ENCODE measurements around the gene HES5.

HES5 gene

DNA sequence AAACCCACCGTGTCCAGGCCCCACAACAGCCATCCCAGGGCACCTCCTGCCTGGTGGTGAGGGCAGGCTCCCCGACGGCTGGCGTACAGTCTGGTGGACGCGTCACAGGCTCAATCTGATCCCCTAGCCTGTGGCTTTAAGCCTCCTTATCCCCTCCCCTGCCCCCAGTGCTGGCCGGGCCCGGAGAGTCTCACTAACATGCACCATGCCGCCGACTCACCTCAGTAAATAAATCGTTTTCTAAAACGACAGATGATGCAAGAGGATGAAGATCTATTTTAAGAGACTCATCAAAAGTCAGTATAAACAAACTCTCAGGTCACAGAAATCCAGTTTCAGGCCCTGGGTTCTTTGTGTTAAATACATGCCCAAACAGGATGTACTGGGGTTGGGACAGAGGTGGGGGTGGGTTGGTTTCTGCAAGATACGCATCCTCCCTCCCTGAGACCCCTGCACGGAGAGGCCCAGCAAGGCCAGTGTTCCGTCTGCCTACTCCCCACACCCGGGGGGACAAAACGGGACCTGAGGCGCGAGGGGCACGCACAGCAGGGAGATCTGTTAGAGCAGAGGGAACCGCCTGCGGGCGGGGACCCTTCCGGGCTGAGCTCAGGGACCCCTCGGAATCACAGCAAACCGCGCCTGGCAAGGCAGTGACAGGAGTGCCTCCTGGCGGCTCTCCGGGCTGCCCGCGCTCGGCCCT lies 6.7 kb downstream of the HES5 start:
- Histone ChIP-seq H3K9me3 (ENCODE audit: control insufficient read depth, low read length) (no peaks in the 10 kb centered on the region), H3K4me3 (ENCODE audit: insufficient read depth, low read depth, low read length) (no peak overlapping the region), H3K27me3 (ENCODE audit: control insufficient read depth, insufficient read depth, low read length, poor library complexity, severe bottlenecking) (peaks cover 18% of the 10 kb centered on the region), H3K4me1 (ENCODE audit: control insufficient read depth, insufficient read depth, low read length) (peaks cover 29% of the 10 kb centered on the region), H3K36me3 (ENCODE audit: control insufficient read depth, insufficient read depth, low read length) (peaks cover 31% of the 10 kb centered on the region), H3K27ac (ENCODE audit: insufficient read depth, low read depth, low read length, poor library complexity, severe bottlenecking) (no peak overlapping the region)
- WGBS, 2 experiments: 90 to 91% methylated on average over 32 of the region's 32 CpGs

DNA sequence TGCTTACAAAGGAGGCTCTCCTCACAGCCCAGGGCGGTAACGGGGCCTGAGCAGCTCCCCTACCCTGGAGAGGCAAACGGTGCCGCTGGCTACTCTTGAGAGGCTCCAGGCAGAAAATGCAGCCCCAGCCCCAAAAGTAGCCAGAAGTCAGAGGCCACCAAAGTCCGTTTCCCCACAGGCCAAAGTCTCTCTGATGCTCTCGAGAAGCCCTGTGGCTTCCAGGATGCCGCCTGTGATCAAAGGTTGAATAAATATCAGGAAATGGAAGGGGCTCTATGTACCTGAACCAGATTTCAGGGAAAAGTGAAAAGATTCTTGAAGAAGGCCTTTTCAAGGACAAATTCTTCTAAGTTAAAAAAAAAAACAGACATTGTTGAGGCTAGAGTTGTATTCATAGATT lies 7.8 kb downstream of the HES5 start:
- Histone ChIP-seq H3K9me3 (ENCODE audit: control insufficient read depth, low read length) (no peaks in the 10 kb centered on the region), H3K4me3 (ENCODE audit: insufficient read depth, low read depth, low read length) (no peak overlapping the region), H3K36me3 (ENCODE audit: control insufficient read depth, insufficient read depth, low read length) (peaks cover 42% of the 10 kb centered on the region), H3K27ac (ENCODE audit: insufficient read depth, low read depth, low read length, poor library complexity, severe bottlenecking) (no peak overlapping the region), H3K27me3 (ENCODE audit: control insufficient read depth, insufficient read depth, low read length, poor library complexity, severe bottlenecking) (peaks cover 7% of the 10 kb centered on the region), H3K4me1 (ENCODE audit: control insufficient read depth, insufficient read depth, low read length) (peaks cover 18% of the 10 kb centered on the region)
- 94% methylated on average over 7 of the region's 7 CpGs for WGBS, 2 experiments

DNA sequence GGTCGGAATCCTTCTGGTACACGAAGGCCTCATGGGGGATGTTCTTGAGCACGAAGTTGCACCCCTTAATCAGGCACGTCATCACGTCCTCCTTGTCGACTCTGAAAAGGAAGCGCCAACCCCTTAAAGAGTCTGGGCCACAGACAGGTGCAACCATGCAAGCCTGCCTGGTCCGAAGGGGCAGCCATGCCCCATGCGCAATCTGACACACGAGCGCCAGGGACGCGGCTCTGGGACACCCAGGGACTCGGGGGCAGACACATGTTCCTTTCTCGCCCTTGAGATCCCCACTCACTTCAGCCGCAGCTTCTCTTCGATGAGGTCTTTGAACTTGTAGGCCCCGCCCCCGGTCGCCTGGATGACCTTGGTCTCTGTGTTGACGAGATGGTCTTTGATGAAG lies 9.3 kb downstream of the HES5 start:
- Histone ChIP-seq H3K4me3 (ENCODE audit: insufficient read depth, low read depth, low read length) (no peak overlapping the region), H3K27me3 (ENCODE audit: control insufficient read depth, insufficient read depth, low read length, poor library complexity, severe bottlenecking) (no peaks in the 10 kb centered on the region), H3K27ac (ENCODE audit: insufficient read depth, low read depth, low read length, poor library complexity, severe bottlenecking) (no peak overlapping the region), H3K9me3 (ENCODE audit: control insufficient read depth, low read length) (no peaks in the 10 kb centered on the region), H3K36me3 (ENCODE audit: control insufficient read depth, insufficient read depth, low read length) (peaks cover 46% of the 10 kb centered on the region), H3K4me1 (ENCODE audit: control insufficient read depth, insufficient read depth, low read length) (peaks cover 12% of the 10 kb centered on the region)
- WGBS, 2 experiments: 96 to 97% methylated on average over 21 of the region's 21 CpGs

DNA sequence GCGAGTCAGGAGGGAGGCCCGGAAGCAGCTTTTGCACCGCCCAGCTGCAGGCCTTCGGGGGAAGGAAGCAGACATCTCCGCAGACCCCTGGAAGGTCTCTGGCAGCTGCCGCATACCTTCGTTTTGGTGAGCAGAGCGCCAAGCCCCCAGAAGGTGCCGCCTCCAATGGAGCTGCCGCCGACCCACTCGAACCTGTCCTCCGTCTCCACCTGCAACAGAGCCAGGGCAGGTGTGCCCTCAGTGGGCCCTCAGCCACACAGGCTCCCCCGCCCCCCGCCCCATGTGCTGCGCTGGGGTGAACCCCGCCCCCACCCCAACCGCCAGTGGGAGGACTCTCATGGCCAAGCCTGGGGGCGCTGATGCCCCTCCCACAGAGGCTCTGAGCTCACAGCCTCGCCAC lies 9.9 kb downstream of the HES5 start:
- Histone ChIP-seq H3K27me3 (ENCODE audit: control insufficient read depth, insufficient read depth, low read length, poor library complexity, severe bottlenecking) (no peaks in the 10 kb centered on the region), H3K9me3 (ENCODE audit: control insufficient read depth, low read length) (no peaks in the 10 kb centered on the region), H3K4me1 (ENCODE audit: control insufficient read depth, insufficient read depth, low read length) (peaks cover 10% of the 10 kb centered on the region), H3K27ac (ENCODE audit: insufficient read depth, low read depth, low read length, poor library complexity, severe bottlenecking) (no peak overlapping the region), H3K36me3 (ENCODE audit: control insufficient read depth, insufficient read depth, low read length) (peaks cover 46% of the 10 kb centered on the region), H3K4me3 (ENCODE audit: insufficient read depth, low read depth, low read length) (no peak overlapping the region)
- 96 to 97% methylated on average over 20 of the region's 20 CpGs for whole genome bisulfite sequencing, 2 experiments

DNA sequence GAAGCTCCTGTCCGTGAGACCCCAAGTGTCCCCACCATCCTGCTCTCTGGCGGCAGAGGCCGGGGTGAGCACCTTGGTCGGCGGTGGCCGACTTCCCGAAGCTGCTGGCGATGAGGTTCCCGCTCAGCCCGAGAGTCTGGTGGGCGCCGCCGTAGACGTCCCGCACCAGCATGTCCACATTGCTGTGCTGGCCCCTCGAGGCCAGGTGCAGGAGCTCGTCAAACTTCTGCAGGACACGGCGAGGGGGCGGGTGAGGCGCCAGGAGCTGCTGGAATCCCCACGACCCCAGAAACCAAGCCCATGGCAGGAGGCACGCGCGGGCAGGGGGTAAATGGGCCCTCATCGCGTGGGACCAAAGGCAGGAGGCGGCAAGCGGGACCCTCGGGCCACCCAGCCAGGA lies 10.3 kb downstream of the HES5 start:
- WGBS, 2 experiments: 96 to 97% methylated on average over 30 of the region's 30 CpGs
- H3K36me3 ChIP-seq (ENCODE audit: control insufficient read depth, insufficient read depth, low read length): peaks cover 47% of the 10 kb centered on the region

DNA sequence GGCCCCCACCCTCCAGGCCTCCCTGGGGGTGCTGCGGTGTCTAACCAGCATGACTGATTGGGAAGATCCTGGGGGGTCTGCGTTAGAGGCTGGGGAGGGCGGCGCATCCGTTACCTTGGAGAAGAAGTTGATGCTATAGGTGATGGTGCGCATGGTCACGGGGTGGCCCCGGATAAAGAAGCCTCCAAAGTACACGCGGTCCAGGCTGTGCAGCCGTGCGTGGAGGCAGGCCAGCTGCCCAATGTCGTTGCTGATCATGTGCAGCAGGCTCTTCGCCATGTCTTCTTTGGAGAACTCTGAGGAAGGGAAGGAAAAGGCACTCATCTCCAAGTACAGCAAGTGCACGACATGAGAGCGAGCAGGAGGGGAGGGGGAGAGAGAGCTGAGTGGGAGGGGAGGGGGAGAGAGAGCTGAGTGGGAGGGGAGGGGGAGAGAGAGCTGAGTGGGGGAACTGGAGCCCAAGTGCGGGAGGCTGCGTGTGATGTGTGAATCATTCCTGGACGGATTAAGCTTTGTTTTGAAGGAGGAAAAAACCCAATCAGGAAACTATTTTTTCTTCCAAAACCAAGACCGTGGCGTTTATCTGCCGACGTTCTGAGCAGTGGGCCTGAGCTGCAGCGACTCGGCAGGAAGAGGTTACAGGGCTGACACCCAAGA lies 10.9 kb downstream of the HES5 start:
- 96 to 97% methylated on average over 25 of the region's 25 CpGs for WGBS, 2 experiments
- Histone ChIP-seq H3K9me3 (ENCODE audit: control insufficient read depth, low read length) (no peaks in the 10 kb centered on the region), H3K4me3 (ENCODE audit: insufficient read depth, low read depth, low read length) (no peak overlapping the region), H3K4me1 (ENCODE audit: control insufficient read depth, insufficient read depth, low read length) (no peaks in the 10 kb centered on the region), H3K36me3 (ENCODE audit: control insufficient read depth, insufficient read depth, low read length) (peaks cover 49% of the 10 kb centered on the region), H3K27ac (ENCODE audit: insufficient read depth, low read depth, low read length, poor library complexity, severe bottlenecking) (no peak overlapping the region), H3K27me3 (ENCODE audit: control insufficient read depth, insufficient read depth, low read length, poor library complexity, severe bottlenecking) (no peaks in the 10 kb centered on the region)

More for the DNA sequence above, 10.3 kb downstream of the HES5 start:
- peaks cover 5% of the 10 kb centered on the region for H3K4me1 ChIP-seq (ENCODE audit: control insufficient read depth, insufficient read depth, low read length)
- H3K27me3 ChIP-seq (ENCODE audit: control insufficient read depth, insufficient read depth, low read length, poor library complexity, severe bottlenecking): no peaks in the 10 kb centered on the region
- H3K4me3 ChIP-seq (ENCODE audit: insufficient read depth, low read depth, low read length): no peak overlapping the region
- no peaks in the 10 kb centered on the region for H3K9me3 ChIP-seq (ENCODE audit: control insufficient read depth, low read length)
- H3K27ac ChIP-seq (ENCODE audit: insufficient read depth, low read depth, low read length, poor library complexity, severe bottlenecking): no peak overlapping the region

DNA sequence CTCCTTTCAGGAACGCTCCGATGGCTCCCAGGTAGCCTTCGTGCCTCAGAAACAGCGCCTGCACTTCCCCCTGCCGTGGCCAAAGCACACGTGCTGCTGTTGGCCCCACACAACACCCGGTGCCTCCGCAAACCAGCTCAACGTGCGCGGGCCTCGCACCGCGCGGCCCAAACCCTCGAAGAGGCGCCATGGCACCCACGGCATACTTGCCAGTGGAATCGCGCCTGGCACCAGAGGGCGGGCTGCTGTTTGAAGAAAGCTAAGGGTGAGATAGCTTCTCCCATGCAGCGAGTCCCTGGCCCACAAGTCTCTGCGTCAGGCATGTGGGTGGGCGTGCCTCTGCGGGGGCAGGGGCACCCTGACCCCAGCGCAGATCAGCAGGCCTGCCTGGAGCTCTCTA lies 11.5 kb downstream of the HES5 start:
- H3K4me1 ChIP-seq (ENCODE audit: control insufficient read depth, insufficient read depth, low read length): no peaks in the 10 kb centered on the region
- 96% methylated on average over 26 of the region's 26 CpGs for WGBS, 2 experiments
- H3K9me3 ChIP-seq (ENCODE audit: control insufficient read depth, low read length): no peaks in the 10 kb centered on the region
- peaks cover 55% of the 10 kb centered on the region for H3K36me3 ChIP-seq (ENCODE audit: control insufficient read depth, insufficient read depth, low read length)
- H3K27me3 ChIP-seq (ENCODE audit: control insufficient read depth, insufficient read depth, low read length, poor library complexity, severe bottlenecking): no peaks in the 10 kb centered on the region
- no peak overlapping the region for H3K27ac ChIP-seq (ENCODE audit: insufficient read depth, low read depth, low read length, poor library complexity, severe bottlenecking)
- no peak overlapping the region for H3K4me3 ChIP-seq (ENCODE audit: insufficient read depth, low read depth, low read length)

DNA sequence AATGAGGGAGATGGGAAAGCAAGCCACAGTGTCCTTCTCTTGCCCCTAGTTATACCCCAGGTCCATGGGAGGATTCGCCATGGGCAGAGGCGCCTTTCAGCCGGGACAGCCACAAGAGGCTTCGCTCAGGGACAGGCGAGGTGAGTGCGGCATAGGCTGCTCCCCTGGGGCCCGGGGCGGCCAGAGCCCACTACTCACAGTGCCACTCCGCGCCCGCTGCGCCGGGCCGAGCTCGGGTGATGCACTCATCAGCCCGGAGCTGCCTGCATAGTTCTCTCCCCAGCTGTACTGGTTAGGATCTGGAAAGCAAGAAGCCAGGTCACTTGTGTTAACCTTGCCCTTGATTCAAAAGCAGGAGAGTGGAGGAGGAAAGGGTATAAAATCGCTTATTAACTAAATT lies 12.1 kb downstream of the HES5 start:
- no peak overlapping the region for H3K4me3 ChIP-seq (ENCODE audit: insufficient read depth, low read depth, low read length)
- H3K36me3 ChIP-seq (ENCODE audit: control insufficient read depth, insufficient read depth, low read length): peaks cover 57% of the 10 kb centered on the region
- no peaks in the 10 kb centered on the region for H3K4me1 ChIP-seq (ENCODE audit: control insufficient read depth, insufficient read depth, low read length)
- no peaks in the 10 kb centered on the region for H3K9me3 ChIP-seq (ENCODE audit: control insufficient read depth, low read length)
- WGBS, 2 experiments: 96 to 97% methylated on average over 17 of the region's 17 CpGs
- no peak overlapping the region for H3K27ac ChIP-seq (ENCODE audit: insufficient read depth, low read depth, low read length, poor library complexity, severe bottlenecking)
- no peaks in the 10 kb centered on the region for H3K27me3 ChIP-seq (ENCODE audit: control insufficient read depth, insufficient read depth, low read length, poor library complexity, severe bottlenecking)

DNA sequence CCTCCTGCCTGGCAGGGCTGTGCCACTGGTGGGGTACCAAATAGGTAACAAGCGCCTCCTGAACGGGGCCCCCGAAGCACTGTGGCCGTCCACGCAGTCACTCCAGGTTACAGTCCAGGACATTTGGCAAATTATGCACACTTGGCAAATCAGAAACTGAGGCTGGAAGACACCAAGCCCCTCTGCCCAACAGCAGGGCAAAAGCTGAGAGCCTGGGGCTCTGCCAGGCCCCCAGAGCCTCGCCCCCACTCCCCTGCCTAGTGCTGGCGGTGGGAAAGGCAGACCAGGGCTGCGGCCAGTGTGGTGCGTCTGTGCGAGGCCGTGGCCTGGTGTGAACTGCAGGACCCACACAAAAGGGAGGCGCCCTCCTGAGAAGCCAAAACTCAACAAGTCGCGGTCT lies 13.1 kb downstream of the HES5 start:
- H3K36me3 ChIP-seq (ENCODE audit: control insufficient read depth, insufficient read depth, low read length): peaks cover 61% of the 10 kb centered on the region
- 96% methylated on average over 14 of the region's 14 CpGs for WGBS, 2 experiments
- H3K4me1 ChIP-seq (ENCODE audit: control insufficient read depth, insufficient read depth, low read length): no peaks in the 10 kb centered on the region
- H3K27me3 ChIP-seq (ENCODE audit: control insufficient read depth, insufficient read depth, low read length, poor library complexity, severe bottlenecking): no peaks in the 10 kb centered on the region
- H3K9me3 ChIP-seq (ENCODE audit: control insufficient read depth, low read length): no peaks in the 10 kb centered on the region
- H3K27ac ChIP-seq (ENCODE audit: insufficient read depth, low read depth, low read length, poor library complexity, severe bottlenecking): no peak overlapping the region
- no peak overlapping the region for H3K4me3 ChIP-seq (ENCODE audit: insufficient read depth, low read depth, low read length)

DNA sequence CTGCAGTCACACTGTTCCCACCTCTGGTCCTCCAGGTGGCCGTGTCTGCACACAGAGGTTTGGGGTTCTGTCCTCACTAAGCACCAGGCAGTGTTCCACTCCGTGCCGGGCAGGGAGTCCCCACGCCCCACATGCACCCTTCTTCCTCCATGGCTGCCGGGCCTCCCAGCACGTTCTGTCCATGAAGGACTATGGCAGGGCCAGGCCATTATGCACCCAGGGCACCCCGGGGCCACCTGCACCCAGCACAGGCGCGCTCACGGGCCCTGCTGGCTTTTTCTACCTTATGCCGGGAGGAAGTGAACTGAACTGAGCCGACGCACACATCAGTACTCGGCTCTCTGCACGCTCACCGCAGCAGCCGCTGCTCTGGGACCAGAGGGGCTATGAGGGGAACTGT lies 13.9 kb downstream of the HES5 start:
- no peaks in the 10 kb centered on the region for H3K27me3 ChIP-seq (ENCODE audit: control insufficient read depth, insufficient read depth, low read length, poor library complexity, severe bottlenecking)
- no peaks in the 10 kb centered on the region for H3K9me3 ChIP-seq (ENCODE audit: control insufficient read depth, low read length)
- H3K4me3 ChIP-seq (ENCODE audit: insufficient read depth, low read depth, low read length): no peak overlapping the region
- no peak overlapping the region for H3K27ac ChIP-seq (ENCODE audit: insufficient read depth, low read depth, low read length, poor library complexity, severe bottlenecking)
- peaks cover 61% of the 10 kb centered on the region for H3K36me3 ChIP-seq (ENCODE audit: control insufficient read depth, insufficient read depth, low read length)
- no peaks in the 10 kb centered on the region for H3K4me1 ChIP-seq (ENCODE audit: control insufficient read depth, insufficient read depth, low read length)
- WGBS, 2 experiments: 92 to 94% methylated on average over 17 of the region's 17 CpGs
